GM10266 (cell line): ENCODE measurements around the gene CLSTN1.
"Not testable (repeated sequence)": the region's sequence is repeated elsewhere in the genome, so short reads cannot be mapped to it uniquely, and the experiment has no call there.

Source experiments
- DNase-seq: peaks from one replicate; pipeline ENCODE4 v3.0.0; 2012; ENCODE audit errors: extremely low spot score
- TF ChIP-seq, protein P1 (sequence below): IDR thresholded peaks from 2 replicates; pipeline ENCODE4 v1.5.1; 2012; ENCODE audit warnings: mild to moderate bottlenecking, low read depth; ENCODE audit not compliant: control insufficient read depth, insufficient read depth; ENCODE audit errors: missing control alignments

The CLSTN1 gene

DNA sequence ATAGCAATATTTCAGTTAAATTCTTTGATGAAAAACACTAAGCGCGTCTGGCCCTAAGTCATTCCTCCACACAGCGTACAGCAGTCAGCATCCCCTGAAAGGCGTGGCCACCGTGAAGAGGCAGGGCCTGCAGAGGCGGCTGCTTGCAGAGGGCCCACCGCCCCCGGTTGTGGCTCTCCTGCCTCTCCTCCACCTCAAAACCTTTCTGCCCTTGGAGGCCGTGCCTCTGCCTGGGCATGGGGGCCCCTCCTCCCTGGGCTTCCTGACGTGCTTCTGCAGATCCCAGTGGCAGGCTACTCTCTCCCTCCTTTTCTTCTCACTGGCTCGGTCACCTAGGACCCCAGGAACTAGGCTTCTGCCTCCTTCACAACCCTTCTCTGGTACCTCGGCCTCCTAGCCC, 16.2 kb downstream of the CLSTN1 start:
- TF ChIP-seq, protein P1, sequence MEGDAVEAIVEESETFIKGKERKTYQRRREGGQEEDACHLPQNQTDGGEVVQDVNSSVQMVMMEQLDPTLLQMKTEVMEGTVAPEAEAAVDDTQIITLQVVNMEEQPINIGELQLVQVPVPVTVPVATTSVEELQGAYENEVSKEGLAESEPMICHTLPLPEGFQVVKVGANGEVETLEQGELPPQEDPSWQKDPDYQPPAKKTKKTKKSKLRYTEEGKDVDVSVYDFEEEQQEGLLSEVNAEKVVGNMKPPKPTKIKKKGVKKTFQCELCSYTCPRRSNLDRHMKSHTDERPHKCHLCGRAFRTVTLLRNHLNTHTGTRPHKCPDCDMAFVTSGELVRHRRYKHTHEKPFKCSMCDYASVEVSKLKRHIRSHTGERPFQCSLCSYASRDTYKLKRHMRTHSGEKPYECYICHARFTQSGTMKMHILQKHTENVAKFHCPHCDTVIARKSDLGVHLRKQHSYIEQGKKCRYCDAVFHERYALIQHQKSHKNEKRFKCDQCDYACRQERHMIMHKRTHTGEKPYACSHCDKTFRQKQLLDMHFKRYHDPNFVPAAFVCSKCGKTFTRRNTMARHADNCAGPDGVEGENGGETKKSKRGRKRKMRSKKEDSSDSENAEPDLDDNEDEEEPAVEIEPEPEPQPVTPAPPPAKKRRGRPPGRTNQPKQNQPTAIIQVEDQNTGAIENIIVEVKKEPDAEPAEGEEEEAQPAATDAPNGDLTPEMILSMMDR: no peak
- no peak for DNase-seq

GRCh38 chr1:9805972-9806371, 17.8 kb downstream of the CLSTN1 start:
- DNase-seq: not testable (repeated sequence)

- DNase-seq: no peak
- TF ChIP-seq, protein P1: no peak
These were observed 18.7 kb downstream of the CLSTN1 start for GRCh38 chr1:9805006-9805508.

DNA sequence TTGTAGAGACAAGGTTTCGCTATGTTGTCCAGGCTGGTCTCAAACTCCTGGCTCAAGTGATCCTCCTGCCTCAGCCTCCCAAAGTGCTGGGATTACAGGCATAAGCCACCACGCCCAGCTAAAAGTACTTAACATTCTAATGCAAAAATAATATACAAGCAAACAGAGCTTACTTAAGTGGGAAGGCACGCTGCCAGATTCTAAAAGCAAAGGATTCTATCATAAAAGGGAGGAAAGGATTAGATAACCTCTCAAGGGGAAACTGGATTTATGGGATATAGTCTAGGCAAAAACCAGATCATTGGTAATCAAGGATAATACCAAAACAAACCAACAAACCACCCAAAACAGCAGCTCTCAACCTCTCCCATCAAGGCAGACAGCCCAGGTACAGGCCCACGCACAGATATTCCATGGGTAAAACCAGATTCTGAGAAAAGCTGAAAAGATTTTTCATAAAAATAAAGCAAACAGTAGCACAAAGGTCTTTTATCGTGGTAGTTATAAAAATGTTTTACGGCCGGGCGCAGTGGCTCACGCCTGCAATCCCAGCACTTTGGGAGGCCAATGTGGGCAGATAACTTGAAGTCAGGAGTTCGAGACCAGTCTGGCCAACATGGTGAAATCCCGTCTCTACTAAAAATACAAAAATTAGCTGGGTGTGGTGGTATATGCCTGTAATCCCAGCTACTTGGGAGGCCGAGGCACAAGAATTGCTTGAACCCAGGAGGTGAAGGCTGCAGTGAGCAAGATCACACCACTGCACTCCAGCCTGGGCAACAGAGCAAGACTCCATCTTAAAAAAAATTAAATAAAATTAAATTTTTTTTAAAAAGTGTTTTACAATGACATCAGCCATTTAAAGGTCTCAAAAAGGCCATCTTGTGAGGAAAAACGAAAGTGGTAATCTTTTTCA, 20.5 kb downstream of the CLSTN1 start:
- DNase-seq: not testable (repeated sequence)

DNA sequence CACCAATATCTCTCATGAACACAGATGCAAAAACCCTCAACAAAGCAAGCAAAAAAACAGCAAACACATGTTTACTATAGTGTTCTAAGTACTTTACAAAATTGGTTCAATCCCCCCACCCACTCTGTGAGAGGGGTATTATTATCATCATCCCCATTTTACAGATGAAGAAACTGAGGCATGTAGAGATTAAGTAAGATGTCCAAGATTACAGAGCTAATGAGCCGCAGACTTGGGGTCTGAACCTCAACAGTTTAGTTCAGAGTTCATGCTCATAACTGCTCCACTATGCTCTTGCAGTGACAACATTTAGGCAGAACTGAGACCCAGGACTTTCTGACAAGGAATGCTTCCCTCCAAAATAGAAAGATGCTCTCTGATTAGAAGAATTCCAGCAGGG, 21.9 kb downstream of the CLSTN1 start:
- no peak for DNase-seq
- TF ChIP-seq, protein P1: no peak

DNA sequence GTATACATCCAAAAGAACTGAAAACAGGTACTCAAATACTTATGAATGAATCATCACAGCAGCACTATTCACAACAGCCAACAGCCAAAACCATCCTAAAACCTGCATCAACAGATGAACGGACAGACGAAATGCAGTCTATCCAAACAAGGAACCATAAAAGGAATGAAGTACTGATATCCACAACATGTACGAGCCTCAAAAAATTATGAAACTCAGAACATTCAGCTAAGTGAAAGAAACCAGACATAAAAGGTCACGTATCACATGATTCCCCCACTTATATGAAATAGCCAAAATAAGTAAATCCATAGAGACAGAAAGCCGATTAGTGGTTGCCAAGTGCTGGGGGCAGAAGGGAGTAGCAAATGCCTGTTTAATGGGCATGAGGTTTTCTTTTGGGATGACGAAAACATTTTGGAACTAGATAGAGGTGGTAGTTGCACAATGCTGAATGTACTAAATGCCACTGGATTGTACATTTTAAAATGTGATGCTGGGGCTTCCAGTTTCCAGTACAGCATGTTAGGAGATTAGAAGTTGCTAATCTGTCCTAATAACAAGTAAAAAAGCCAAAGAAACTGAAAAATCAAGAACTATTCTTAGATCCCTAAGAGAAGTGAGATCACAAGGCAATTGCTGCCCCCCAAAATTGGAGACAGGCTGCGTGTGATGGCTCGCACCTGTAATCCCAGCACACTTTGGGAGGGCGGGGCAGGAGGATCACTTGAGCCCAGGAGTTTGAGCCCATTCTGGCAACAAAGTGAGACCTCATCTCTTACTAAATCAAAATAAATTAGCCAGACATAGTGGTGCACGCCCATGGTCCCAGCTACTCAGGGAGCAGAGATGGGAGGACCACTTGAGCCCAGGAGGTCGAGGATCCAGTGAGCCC, 25.3 kb downstream of the CLSTN1 start:
- no peak for DNase-seq
- TF ChIP-seq, protein P1: no peak

DNA sequence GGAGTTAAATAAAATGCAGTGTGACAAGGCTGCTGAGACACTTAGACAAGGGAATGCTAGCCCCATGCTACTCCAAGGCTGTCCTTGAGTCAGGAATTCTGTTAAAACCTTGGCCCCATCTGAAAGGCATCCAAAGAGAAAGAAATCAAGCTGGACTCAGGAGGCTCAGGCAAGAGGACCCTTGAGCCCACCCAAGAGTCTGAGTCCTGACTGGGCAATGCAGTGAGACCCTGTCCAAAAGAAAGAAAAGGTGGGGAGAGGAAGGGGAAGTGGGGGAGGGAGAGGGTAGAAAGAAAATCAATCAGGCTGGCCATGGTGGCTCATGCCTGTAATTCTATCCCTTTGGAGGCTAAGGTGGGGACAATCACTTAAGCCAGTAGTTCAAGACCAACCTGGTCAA, 26.7 kb downstream of the CLSTN1 start:
- TF ChIP-seq, protein P1: no peak
- no peak for DNase-seq

- TF ChIP-seq, protein P1: no peak
- no peak for DNase-seq
These were observed 29.7 kb downstream of the CLSTN1 start for GRCh38 chr1:9794081-9794480.
